Erythroblast (primary cell): ENCODE measurements around the gene ATPAF2.

Experiments used
- GATA1 ChIP-seq: IDR thresholded peaks from 2 replicates; pipeline ENCODE4 v1.6.1; 2011; ENCODE audit warnings: low read depth, mild to moderate bottlenecking, control low read depth, low read length, moderate library complexity
- POLR2A ChIP-seq: IDR thresholded peaks from 2 replicates; pipeline ENCODE4 v1.6.1; 2011; ENCODE audit warnings: mild to moderate bottlenecking, low read length

DNA sequence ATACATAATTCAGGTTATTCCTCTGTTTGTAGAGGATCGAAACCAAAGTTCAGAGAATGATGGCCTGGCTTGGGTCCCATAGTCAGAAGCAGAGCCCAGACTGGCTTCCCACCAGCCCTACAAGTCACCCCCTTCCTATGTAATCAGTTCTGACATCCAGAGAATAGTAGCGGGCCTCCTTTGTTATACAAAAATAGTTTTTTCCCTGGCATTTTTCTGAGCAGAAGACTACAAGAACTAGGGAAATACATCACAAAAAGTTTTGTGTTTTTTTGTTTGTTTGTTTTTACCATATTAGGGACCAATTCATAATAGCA, 19.2 kb downstream of the ATPAF2 start:
- TF ChIP-seq POLR2A: no peak
- no peak for TF ChIP-seq GATA1
